ENCODE measurements around the gene SLC5A12.

SLC5A12 gene

GRCh38 chr11:26719998-26720397, 1.9 kb downstream of the SLC5A12 start:
- in situ Hi-C loops (cut with MboI; ENCODE audit: low sequenced_read_pairs): no loop called here

DNA sequence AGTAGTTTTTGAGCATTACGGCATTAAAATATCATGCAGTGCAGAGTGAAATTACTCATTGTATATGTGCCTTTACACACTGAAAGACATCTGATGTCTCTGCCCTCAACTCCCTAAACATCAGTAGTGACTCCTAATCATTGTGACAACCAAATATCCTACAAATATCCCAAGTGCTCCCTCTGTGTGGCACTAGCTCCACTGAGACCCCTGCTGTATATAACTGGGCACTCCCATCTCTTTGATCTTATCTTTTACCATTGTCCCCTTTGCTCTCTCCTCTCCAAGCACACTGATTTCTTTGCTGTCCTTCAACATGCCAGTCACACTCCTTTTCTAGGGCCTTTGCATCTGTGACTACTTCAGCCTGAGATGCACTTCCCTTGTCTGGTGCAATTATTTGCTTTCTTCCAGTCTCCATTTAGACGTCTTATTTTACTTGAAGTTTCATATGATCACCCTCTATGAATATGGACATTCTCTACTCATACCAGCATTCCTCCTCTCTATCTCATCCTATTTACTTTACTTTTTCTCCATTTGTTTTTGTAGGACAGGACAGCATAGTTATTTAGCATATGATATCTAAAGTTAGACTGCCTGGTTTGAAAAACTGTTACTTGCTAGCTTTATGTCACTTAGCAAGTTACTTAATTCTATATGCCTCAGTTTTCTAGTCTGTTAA, 2.4 kb downstream of the SLC5A12 start:
- in situ Hi-C loops (cut with MboI; ENCODE audit: low sequenced_read_pairs): no loop called here

GRCh38 chr11:26717771-26718170, 4.1 kb downstream of the SLC5A12 start:
- in situ Hi-C loops (cut with MboI; ENCODE audit: low sequenced_read_pairs): no loop called here

DNA sequence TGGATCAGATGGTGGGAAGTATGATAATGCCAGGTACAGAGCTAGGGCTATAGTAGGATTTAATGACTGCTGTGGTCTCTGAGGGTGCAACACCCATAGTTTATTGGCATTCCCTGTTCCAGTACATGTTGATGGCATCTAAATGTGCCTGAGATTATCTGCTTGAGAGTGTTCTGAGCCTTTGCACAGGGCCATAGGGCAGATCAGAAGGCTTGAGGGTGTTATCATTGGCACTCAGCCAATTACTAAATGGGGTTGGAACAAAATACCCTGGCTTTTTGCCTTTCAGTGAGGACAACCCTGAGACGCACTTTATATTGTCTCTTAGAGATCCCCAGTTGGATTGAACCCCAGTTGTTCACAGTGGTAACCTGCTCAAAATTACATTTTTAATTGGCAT, 6.7 kb downstream of the SLC5A12 start:
- in situ Hi-C loops (cut with MboI; ENCODE audit: low sequenced_read_pairs): no loop called here

DNA sequence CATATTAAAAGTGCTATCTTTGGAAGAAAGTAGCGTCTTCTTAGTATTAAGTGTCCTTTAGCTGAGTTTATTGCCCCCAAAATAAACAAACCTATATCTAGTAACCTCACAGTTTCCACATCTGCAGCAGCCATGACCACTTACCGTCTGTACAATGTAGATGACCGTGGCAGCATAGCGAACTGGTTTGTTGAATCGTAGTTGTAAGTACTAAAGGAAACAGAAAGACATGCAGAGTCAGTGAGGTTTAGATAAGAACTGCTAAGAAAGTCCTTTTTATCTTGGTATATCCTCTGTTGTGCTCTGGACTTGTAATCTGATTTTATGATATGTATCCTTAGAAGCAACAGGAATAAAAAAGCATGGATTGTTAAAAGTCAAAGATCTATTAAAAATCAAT, 9.4 kb downstream of the SLC5A12 start:
- in situ Hi-C loops (cut with MboI; ENCODE audit: low sequenced_read_pairs): no loop called here

GRCh38 chr11:26710489-26710888, 11.4 kb downstream of the SLC5A12 start:
- in situ Hi-C loops (cut with MboI; ENCODE audit: low sequenced_read_pairs): no loop called here

DNA sequence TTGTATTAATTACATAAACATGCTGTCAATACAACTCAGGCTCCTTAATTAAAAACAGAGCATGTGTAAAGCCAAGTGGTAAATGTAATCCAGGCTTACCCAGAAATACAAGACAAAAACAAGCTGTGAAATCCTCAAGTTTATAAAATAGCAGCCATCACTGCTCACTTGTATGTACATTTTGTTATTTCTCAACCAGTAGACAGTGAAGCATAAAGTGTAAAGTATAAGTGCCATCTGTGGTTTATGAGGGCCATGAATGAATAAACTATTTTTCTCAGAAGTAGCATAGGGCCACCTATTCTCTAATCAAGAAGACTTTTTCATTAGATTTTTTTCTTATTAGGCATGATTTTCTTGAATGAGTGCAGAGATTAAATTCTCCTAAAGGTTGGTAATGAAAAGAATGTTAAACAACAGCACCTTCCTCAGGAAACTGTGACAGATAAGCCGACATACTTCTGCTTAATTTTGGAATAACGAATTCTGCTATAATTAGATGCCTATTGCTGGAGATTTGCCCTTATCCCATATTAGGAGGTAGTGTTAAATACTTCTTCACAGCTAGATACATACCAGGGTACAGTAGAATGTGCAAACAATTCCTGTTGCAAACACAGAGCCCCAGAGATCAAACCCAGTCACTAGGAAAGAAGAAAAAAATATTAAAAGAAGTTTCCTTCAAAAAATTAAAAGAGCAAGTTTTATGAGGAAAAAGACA, 13.0 kb downstream of the SLC5A12 start:
- in situ Hi-C loops (cut with MboI; ENCODE audit: low sequenced_read_pairs): no loop called here

GRCh38 chr11:26706181-26706580, 15.7 kb downstream of the SLC5A12 start:
- in situ Hi-C loops (cut with MboI; ENCODE audit: low sequenced_read_pairs): no loop called here

GRCh38 chr11:26704249-26704648, 17.6 kb downstream of the SLC5A12 start:
- in situ Hi-C loops (cut with MboI; ENCODE audit: low sequenced_read_pairs): no loop called here

DNA sequence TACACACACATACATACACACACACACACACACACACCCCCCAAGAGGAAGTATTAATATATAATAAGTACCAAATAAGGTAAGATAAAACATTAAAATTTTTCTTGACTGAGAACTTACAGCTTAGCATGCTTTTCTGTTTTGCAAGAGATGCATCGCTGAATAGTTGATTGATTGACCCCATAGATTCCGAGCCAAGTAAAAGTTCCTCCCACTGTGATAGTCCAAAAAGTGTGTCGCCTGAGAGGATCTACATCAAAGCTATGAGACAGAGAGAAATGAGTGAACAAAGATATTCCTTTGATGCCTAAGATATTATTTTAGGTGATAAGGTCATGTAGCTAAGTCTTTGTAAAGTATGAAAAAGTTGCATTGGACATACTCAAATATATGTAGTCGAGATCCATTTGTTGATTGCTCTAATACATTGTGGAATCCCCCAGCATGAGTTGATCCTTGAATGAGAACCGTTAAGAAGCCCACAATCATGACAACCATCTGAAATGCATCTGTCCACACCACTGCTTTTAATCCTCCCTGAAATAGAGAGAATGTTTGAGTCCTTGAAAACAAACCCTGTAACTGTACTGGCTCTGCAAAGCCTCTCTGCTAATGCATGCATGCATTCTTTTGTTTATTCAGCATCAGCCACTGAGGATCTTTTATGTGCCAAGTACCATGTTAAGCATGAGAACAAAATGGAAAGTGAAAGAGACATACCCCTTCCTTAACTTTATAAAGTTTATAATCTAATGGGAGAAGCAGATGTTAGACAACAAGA, 18.3 kb downstream of the SLC5A12 start:
- in situ Hi-C loops (cut with MboI; ENCODE audit: low sequenced_read_pairs): no loop called here

GRCh38 chr11:26702406-26702805, 19.5 kb downstream of the SLC5A12 start:
- in situ Hi-C loops (cut with MboI; ENCODE audit: low sequenced_read_pairs): no loop called here

GRCh38 chr11:26700574-26701235, 21.2 kb downstream of the SLC5A12 start:
- in situ Hi-C loops (cut with MboI; ENCODE audit: low sequenced_read_pairs): no loop called here

DNA sequence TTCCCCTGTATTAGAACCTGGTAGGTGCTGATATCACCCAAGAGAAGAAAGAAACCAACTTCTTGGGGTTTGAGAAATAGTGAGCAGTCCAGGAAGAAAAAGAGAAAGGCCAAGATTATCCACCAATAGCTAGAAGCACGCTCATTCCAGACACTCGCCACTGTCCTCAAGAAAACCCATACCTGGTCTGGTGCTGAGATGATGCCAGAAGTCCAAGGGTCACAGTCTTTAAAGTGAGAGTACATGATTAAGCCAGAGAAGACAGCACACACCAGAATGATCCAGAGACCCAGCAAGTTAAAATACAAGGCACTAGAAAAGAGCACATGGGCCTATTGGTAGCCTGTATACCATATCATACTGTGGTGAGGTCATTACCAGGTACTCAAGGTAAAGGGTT, 23.6 kb downstream of the SLC5A12 start:
- in situ Hi-C loops (cut with MboI; ENCODE audit: low sequenced_read_pairs): no loop called here

- in situ Hi-C loops (cut with MboI; ENCODE audit: low sequenced_read_pairs): no loop called here
Measured at GRCh38 chr11:26696330-26696729, 25.5 kb downstream of the SLC5A12 start.

GRCh38 chr11:26688701-26689100, 33.2 kb downstream of the SLC5A12 start:
- in situ Hi-C loops (cut with MboI; ENCODE audit: low sequenced_read_pairs): no loop called here

GRCh38 chr11:26687351-26687750, 34.5 kb downstream of the SLC5A12 start:
- in situ Hi-C loops (cut with MboI; ENCODE audit: low sequenced_read_pairs): no loop called here

DNA sequence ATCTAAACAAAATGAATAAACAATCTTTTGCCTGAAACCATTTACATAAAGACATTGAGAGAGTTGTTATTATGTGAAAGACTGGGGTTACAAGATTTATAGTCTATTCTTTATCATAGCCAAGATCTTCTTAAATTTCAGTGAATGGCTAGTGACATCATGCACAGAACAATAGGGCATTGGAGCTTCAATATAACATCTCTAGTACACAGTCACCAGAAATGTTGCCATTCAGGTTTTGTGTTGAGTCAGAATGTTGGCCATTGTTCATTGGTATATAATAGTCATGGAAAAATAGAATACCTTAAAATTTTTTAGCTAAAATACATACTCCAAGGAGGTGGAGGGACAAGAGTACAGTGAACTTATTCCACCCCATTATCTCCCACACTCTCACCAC, 44.3 kb downstream of the SLC5A12 start:
- in situ Hi-C loops (cut with MboI; ENCODE audit: low sequenced_read_pairs): no loop called here

- in situ Hi-C loops (cut with MboI; ENCODE audit: low sequenced_read_pairs): no loop called here
Measured at GRCh38 chr11:26676641-26677040, 45.2 kb downstream of the SLC5A12 start.

- in situ Hi-C loops (cut with MboI; ENCODE audit: low sequenced_read_pairs): no loop called here
Measured at GRCh38 chr11:26675233-26675928, 46.5 kb downstream of the SLC5A12 start.

DNA sequence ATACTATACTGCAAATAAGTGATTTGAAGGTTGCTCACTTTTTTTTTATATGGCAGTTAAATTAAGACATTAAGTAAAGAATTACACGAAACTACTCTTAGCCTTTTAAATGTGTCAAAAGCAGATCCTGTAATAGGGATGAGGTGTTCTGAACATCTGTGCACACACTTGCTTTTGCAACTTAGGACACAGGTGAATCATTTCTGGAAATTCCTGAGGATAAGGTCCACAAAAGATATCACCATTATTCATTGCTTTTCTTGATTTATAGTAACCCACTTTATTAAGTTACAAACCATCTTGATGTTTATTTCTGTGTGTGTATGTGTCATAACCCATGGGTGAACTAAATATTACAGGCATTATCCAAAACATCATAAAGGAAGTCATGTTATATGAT, 55.9 kb downstream of the SLC5A12 start:
- in situ Hi-C loops (cut with MboI; ENCODE audit: low sequenced_read_pairs): no loop called here

GRCh38 chr11:26665036-26665435, 56.8 kb downstream of the SLC5A12 start:
- in situ Hi-C loops (cut with MboI; ENCODE audit: low sequenced_read_pairs): no loop called here

All from HL-60/S4 treated with phorbol 12-myristate 13-acetate at 8.2 ng/mL for 4 days and 3 days (cell line).